Endothelial cell of hepatic sinusoid (primary cell): ENCODE results near the gene RGS6.

Experiments
- in situ Hi-C: cut with HindIII; loops from 2 replicates; pipeline ENCODE4 v1.10.0; 2017; ENCODE audit warnings: low sequenced_read_pairs

The RGS6 gene

DNA sequence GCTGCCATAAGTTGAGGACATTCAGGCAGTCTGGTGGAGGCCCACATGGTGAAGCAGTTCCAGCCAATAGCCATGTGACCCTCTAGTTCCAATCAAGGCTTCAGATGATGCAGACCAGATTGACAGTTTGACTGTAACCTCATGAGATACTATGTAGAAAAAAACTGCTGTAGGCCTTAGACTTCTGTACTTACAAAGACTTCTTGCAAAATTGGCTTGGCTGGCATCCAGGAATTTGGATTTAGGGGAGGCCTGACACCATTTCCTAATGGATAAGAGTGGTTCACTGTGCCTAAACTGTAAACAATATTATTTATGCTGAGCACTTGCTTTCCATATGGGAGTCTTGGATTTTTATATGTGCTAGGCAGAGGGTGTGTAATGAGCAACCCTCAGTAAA is 76.4 kb downstream of the RGS6 start:
- in situ Hi-C loops: no loop called here

DNA sequence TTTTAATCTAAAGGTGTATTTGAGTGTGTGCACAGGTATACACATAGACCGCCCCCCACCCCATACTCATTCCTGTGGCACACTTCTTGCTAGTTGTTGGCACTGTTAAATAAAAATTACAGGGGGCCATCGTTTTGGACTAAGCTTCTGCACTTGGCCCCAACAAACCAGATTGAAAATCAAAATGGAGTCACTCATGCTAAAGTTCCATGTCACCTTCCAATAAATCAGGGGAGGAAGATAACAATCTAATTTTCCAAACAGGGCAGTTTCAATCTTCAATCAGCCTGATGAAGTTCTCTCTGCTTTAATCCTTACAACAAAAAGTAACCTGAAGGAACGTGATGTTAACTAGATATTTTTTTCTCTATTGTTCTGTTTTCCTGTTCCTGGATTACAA is 78.2 kb downstream of the RGS6 start:
- in situ Hi-C loops: no loop called here

DNA sequence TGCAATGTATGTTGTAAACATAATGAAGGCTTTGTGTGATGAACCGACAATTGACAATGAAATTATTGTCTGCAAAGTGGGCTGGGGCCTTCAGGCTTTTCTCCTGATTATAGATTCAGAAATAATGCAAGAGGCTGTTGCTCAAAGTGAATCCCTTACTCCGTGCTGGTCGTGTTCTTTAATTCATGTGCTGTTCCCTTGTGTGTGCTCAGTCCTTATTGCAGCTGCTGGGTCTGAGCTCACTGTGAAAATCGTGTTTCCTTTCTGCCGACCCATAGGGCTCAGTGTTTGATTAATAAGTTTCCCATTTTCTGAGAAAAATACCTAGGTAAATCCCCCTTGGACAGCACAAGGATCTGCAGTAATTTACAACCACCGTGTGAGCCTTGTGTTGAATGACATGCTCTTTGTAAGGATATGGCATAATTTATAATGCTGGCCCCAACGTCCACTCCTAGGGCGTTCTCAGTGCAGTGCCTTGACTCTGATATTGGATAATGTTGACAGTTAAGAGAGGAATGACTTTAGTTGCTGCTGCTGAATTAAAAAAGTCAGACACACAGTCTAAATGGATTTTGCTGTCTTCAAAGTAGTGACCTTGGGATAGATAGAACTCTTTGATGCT is 81.6 kb downstream of the RGS6 start:
- in situ Hi-C loops: no loop called here

DNA sequence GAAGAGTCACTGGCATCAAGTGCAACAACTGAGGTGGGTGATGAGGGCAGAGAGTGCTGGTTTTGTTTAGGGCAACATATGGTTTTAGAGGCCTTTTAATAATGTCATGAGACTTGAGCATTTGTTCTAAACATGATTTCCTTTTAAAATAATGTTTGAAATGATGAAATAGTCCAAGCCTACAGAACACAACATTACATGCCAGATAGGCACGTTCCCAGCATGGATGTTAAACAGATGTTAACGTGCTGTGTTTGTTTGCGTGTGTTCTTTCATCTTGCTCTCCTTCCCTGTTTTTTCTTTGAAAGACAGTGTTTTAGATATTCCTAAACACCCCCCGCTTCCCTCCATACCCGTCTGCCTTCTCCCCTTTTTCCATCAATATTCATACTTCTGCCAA is 82.3 kb downstream of the RGS6 start:
- in situ Hi-C loops: no loop called here

DNA sequence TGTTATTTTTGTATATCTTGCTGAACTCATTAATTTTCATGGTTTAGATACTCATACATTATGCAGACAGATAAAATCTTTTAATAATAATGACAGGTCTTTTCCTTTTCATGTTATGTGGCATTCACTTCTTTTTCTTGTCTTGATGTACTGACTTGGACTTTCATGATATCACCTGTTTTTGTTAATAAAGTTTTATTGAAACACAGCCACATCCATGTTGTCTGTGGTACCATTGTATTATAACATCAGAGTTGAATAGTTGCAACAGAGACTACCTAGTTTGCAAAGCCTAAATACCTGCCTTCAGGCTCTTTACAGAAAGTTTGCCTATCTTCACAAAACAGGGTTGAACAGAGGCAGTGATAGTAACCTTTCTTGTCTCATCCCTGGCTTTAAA is 85.1 kb downstream of the RGS6 start:
- in situ Hi-C loops: no loop called here

DNA sequence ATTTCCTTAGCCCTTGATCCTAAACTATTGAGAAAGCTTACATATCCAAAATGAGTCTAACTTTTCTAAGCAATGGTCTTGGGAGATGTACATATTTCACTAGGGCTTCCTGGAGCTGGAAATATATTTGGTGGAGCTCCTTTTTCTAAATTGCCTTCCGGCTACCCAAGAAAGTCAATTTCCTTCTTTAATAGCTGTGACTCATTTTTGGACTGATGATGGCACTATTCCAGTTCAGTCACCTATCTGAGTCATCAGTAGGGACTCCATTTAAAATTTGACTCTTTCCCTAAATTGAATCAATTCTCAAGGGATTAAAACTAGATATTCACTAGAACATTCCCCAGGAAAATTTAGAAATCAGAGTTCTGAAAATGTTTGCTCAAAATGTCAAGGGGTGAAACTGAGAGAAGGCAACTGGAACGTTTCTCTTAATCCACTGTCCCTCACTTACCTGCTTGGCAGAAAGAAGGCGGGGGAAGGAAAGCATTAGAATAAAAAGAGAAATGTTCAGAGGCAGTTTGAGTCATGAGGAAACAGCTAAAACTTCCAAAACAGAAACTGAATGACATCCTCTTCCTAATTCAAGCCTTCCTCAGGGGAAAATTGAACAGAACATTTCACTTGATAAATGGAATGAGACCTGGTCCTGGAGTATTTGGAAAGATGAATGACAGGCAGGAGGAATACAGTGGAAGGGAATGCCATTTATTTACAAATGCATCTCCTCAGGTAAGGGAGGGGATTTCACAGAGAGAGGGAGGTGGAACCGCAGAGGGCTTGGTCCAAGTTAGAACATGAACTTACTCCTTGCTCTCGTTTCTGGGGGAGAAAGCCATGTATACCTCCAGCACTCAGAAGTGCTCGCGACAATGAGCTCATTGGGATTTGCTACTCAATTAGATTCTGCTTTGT is 91.2 kb downstream of the RGS6 start:
- in situ Hi-C loops: no loop called here

DNA sequence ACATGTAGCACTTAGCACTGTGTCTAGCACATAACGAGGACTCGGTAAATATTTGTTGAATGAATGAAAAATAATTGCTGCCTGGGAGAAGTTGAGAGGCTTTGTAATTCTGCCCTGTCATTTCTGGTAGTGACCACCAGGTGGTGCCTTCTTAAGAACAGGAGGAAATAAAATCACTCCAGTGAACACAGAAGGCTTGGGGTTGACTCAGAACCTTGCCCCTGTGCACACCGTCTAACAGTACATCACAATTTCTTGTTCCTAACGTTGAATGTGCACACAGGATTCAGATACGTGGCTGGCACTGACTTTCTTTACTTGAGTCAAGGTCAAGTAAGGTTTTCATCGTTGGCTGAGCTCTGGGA is 91.8 kb downstream of the RGS6 start:
- in situ Hi-C loops: no loop called here

DNA sequence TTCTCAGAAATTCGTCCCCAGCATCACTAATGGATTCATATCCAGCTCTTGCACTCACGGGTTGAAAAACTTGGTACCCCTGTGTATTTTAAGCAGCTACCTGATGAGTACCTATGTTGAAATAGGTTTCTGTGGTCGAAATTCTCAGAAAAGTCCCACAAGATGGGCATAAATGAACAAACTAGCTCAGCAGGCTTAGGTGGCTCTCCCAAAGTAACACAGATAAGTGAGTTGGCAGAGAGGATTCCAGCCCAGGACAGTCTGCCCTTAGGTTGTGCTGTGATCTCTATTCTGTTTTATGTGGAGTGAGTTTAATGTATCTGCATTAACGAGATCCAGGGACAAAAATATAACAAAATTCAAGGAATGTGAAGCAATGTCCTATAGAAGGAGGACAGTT is 92.3 kb downstream of the RGS6 start:
- in situ Hi-C loops: no loop called here

DNA sequence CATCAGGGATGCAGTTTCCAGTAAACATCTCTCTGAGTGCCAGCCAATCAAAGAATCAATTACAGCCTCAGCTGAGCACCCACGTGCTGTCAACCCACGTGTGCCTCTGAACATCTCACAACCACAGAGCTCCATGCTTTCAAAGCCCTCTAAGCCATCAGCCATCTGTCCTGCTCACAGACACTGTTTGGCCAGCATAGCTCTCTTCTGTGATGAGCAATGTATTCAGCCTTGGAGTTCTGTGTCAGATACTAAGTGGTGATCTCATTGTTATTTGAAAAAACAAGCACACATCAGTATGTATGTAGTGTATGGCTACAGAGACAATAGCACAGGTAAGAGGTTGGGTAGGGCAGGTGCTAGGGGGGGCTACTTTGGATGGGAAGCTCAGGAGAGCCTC is 94.3 kb downstream of the RGS6 start:
- in situ Hi-C loops: no loop called here

DNA sequence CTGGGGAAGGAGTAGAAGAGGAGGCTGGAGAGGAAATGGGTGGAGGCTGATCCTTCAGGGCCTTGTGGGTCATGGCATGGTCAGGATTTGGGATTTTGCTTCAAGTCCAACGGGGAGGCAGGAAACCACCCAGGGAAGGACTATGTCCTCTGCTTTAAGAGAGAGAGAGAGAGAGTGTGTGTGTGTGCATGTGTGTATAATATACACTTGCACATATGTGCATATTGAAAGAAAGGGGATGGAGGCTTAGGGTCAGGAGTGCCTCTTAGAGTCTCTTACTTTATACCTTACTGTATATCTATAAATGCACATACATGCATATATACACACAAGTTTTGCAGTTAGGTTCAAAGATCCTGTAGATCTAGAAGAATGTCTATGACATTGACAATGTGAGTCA is 94.8 kb downstream of the RGS6 start:
- in situ Hi-C loops: no loop called here

DNA sequence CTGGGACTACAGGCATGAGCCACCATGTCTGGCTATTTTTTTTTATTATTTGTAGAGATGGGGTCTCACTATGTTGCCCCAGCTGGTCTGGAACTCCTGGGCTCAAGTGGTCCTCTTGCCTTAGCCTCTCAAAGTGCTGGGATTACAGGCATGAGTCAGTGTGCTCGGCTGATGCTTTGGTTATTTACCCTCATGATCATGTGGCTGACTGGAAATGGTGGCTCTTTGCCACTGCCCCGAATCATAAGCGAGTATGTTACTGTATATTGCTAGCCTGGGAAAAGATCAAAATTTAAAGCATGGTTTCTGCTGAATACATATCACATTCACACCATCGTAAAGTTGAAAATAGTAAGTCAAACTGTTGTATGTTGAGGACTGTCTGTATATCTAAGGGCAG is 101.1 kb downstream of the RGS6 start:
- in situ Hi-C loops: no loop called here

DNA sequence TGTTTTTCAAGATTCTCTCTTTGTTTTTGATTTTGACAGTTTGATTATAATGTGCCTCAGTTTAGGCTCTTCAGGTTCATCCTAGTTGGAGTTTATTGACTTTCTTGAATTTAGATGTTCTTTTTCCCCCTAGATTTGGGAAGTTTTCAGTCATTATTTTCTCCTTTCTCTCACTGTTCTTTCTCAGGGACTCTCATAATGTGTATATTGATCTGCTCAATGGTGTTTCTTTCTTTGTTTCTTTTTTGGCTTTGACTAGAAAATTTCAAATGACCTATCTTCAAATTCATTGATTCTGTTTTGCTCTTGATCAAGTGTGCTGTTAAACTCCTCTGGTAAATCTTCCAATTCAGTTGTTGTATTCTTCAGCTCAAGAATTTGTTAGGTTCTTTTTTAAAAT is 108.3 kb downstream of the RGS6 start:
- in situ Hi-C loops: no loop called here

DNA sequence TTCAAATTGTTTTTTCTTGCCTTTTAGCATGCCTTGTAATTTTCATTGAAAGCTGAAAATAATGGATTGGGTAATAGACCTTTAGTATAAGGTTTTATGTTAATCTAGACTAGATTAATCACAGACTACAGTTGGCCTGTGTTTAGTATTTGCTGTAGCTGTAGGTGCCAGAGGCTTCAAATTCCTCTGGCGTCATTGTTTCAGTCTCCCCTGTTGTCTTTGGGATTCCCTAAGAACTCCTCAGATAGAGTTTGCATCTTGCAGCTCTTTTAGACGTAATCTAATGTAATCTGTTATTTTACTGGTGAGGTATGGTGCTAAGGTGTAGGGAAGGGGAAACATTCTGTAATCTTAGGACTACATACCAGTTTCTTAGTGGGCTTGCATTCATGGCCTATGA is 113.0 kb downstream of the RGS6 start:
- in situ Hi-C loops: no loop called here

DNA sequence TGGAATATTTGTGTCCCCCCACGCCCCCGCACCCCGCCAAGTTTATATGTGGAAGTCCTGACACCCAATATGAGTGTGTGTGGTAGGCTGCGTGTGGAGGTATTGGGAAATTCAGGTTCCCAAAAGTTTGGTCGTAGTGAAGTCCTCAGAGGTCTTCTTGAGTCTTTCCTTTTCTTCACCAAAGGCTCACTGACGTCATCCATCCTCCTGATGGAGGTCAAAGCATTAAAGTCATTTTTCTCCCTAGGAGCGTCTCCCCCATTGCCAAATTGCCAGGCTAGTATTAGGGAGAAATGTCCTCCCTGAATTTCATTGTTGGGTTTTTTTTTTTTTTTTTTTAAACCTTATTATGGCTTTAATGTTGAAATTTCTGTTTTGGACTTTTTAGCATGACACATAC is 113.7 kb downstream of the RGS6 start:
- in situ Hi-C loops: no loop called here

DNA sequence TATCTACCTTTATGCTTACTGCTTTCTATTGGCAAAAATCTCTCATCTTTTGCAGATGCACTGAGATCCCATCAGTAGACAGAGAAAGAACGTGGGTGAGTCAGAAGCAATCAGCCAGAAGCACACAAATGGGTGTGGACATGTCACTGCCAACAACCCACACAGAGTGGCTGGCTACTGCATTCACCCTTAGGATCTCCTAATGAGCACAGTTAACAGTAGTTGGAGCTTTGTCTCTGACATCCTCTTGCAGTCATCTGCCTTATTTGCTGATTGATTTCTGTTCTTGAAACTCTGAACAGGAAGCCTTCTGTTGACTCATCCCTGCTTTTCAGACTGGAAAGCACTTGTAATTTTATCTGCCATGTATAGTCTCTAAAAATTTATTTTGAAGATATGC is 117.2 kb downstream of the RGS6 start:
- in situ Hi-C loops: no loop called here

DNA sequence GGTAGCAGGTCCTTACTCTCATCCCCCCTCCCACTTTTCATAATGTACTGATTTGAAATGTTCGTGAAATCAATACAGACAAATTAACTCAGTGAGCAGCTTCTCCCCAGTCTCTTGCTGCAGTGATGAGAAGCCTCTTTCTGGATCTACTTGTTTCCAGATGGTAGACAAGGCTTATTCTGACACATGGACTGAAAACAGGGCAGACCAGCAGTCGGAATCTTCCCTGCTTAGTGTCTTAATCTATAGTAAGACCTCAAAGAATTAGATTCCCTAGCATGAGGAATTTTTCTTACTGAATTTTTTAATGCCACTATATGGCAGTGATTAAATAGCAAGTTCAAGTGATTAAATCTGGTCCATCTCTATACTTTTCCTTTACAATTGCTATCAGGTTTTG is 120.1 kb downstream of the RGS6 start:
- in situ Hi-C loops: no loop called here

DNA sequence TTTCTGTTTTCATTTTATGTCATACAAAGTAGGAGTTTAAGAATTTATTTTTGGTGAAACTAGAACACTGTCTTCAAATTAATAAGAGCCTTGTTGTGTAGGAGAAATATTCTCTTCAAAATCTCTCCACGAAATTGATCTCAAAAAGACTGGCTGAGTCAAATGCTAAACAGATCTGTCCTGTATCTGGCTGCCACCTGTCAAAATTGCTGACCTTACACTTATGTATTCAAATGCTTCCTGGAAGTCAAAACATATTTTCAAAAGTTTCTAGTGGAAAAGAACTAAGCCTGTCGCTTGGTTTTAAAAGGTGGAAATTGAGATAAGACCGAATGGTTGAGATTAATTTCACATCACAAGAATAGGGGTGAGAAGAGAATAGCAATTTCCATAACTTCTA is 121.4 kb downstream of the RGS6 start:
- in situ Hi-C loops: no loop called here

DNA sequence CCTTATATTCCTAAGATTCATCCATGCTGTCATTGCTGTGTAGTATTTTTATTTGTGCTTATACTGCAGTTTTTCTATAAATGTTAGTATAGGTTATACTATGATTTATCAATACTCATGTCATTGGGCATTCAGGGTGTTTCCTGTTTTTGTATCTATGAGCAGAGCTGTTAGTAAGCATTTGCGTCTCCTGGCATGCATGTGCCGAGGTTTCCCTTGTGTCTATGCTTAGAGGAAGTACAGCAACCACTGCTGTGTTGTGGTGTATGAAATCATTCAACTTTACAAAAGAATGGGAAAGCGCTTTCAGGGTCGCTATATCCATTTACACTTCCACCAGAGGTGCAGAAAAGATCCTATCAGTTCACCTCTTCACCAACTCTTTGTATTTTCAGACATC is 122.7 kb downstream of the RGS6 start:
- in situ Hi-C loops: no loop called here

DNA sequence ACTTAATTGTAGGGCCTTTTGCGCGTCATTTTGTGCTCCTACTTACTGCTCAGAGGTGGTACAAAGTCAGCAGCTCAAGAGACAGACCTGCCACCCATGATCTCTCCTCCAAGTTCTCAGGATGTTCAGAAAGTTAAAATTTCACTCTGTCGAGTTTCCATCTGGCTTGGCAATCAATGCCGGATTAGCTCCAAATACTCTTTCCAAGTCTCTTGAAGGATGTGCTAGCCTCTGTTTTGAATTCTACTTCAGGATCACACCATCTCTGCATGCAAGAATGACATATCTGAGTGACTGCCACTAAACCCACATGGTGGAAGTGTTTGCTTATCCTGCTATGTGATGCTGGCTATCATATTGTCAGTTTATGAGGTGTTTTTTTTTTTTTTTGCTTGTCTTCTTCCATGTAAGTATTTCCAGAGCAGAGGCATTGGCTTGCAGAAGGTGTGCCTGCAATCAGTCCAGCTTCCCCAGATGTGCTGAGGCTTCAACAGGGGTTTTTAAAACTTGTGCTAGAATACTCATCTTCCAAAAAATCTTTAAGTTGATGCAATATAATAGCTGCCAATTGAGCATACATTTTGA is 125.6 kb downstream of the RGS6 start:
- in situ Hi-C loops: no loop called here

DNA sequence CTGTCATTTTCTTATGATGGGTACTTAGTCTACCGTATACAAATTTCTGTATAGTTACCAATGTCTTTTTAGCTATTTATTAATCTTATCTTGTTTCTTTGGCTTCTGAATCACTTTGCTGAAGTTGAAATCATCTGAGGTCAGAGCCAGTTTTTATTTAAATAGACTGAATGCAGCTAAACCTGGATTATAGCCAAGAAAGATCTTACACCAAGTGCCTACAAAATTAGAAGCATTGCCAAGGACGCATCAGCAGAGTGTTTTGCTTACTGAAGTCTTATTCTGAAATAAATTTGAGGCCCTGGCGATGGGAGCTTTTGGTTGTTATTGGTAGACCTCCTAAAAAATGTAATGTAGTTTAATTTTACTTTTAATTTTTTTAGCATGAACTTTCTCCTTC is 128.2 kb downstream of the RGS6 start:
- in situ Hi-C loops: loop anchor here (5.0 kb wide), 1 partner anchor 68 kb away; no protein-coding TSS in a partner anchor

DNA sequence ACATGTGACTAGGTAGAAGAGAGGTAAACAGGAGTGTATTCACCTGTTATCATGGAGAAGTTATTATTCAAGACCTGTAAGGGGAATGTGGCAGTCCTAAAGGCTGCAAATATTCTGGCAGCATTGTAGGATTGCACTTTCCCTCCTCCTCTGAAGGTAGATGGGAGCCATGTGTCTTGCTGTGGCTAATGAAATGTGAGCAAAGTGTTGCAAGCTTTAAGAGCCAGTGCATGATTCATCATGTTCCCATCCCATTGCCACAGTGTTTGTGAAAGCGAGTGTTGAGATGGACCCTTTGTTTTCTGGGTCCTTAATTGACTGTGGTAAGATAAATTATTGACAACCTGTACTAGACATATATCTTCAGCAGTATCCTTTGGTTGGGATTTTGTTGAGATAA is 128.7 kb downstream of the RGS6 start:
- in situ Hi-C loops: loop anchor here (5.0 kb wide), 1 partner anchor 69 kb away; no protein-coding TSS in a partner anchor

DNA sequence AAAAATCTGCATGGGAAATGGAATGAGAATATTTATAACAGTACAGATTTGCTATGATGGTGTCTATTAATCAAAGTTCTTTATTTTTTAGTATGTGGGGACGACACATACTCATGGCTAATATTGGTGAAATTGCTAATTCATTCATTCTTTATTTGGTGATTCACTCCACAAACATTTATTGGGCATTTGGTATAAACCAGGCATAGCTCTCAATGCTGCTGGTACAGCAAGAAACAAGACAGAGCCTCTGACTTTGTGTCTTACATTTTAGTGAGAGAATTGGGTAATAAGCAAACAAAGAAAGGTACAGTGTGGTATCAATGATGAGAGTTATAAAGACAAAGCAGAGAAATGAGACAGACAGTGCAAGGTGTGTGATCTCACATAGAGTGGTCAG is 129.5 kb downstream of the RGS6 start:
- in situ Hi-C loops: loop anchor here (5.0 kb wide), 1 partner anchor 69 kb away; no protein-coding TSS in a partner anchor
